Measurements from ENCODE around the gene EBPL.

GRCh38 chr13:49690133-49690994 is 922 bp downstream of the EBPL start:
- TF ChIP-seq, protein P1, sequence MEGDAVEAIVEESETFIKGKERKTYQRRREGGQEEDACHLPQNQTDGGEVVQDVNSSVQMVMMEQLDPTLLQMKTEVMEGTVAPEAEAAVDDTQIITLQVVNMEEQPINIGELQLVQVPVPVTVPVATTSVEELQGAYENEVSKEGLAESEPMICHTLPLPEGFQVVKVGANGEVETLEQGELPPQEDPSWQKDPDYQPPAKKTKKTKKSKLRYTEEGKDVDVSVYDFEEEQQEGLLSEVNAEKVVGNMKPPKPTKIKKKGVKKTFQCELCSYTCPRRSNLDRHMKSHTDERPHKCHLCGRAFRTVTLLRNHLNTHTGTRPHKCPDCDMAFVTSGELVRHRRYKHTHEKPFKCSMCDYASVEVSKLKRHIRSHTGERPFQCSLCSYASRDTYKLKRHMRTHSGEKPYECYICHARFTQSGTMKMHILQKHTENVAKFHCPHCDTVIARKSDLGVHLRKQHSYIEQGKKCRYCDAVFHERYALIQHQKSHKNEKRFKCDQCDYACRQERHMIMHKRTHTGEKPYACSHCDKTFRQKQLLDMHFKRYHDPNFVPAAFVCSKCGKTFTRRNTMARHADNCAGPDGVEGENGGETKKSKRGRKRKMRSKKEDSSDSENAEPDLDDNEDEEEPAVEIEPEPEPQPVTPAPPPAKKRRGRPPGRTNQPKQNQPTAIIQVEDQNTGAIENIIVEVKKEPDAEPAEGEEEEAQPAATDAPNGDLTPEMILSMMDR (IDR thresholded peaks at IDR 0.05; ENCODE audit: low read depth, low read length) = no peak
- no peak for TF ChIP-seq POLR2A (IDR thresholded peaks at IDR 0.05; ENCODE audit: extremely low read depth, insufficient read length)
- 0 out of 2 replicates have a peak, but pooled peaks have one; percentile 22 for TF ChIP-seq MAX (IDR thresholded peaks at IDR 0.05; ENCODE audit: low read depth, low read length)
- TF ChIP-seq MYC (IDR thresholded peaks at IDR 0.05; ENCODE audit: low read depth, low read length) = peak; percentile 53
